KOPT-K1 (cell line): ENCODE data around the gene PHLPP2.
"Not testable (repeated sequence)": the region's sequence is repeated elsewhere in the genome, so short reads cannot be mapped to it uniquely, and the experiment has no call there.

ENCODE experiments used
- H3K27ac ChIP-seq: fragments of 200-600 bp; sonication (generic); 2 replicates; pipeline ENCODE4 v1.5.1; 2016; ENCODE audit warnings: antibody characterized with exemption, mild to moderate bottlenecking, low read depth, low read length; ENCODE audit not compliant: poor library complexity, severe bottlenecking
- H3K36me3 ChIP-seq: fragments of 200-600 bp; sonication (generic); 2 replicates; pipeline ENCODE4 v1.5.1; 2017; ENCODE audit warnings: antibody characterized with exemption, mild to moderate bottlenecking, low read length, moderate library complexity; ENCODE audit not compliant: insufficient read depth
- H3K9me3 ChIP-seq: fragments of 200-600 bp; sonication (generic); 2 replicates; pipeline ENCODE4 v1.5.1; 2017; ENCODE audit warnings: antibody characterized with exemption, low read length, mild to moderate bottlenecking; ENCODE audit not compliant: insufficient read depth, poor library complexity, severe bottlenecking

The PHLPP2 gene

DNA sequence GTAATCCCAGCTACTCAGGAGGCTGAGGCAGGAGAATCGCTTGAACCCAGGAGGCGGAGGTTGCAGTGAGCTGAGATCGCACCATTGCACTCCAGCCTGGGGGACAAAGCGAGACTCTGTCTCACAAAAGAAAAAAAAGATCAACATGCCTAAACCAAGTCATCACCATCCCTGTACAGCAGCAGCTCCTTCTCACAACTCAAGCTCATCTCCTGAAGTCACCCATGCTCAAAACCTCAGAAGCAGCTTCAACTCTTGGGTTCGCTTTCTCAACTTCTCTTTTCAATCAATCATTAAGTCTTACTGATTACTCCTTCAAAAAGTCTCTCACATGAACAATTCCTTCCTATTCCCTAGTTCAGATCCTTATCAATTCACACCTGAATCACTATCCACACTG is 31.3 kb downstream of the PHLPP2 start:
- Histone ChIP-seq H3K27ac (no peak overlapping the region), H3K9me3 (no peaks in the 10 kb centered on the region), H3K36me3 (peaks cover 12% of the 10 kb centered on the region)

DNA sequence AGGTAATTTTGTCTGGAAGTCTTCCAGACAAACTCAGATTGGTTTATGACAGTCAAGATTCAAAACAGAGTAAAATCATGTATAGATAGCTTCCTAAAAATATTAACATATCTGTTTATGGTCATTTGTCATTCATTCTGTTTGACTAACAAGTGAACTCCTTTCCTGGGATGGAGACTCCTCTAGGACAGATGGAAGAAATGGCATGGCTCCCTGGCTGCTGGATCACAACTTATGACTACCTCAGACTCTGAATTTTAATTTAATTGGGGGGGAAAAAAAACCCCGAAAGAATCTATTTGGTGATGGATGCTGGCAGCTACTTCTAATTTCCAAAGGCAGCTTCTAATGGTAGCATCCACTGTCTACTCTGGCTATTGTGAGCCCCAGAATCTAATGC is 34.6 kb downstream of the PHLPP2 start:
- Histone ChIP-seq H3K27ac (no peak overlapping the region), H3K36me3 (peaks cover 25% of the 10 kb centered on the region), H3K9me3 (no peaks in the 10 kb centered on the region)

DNA sequence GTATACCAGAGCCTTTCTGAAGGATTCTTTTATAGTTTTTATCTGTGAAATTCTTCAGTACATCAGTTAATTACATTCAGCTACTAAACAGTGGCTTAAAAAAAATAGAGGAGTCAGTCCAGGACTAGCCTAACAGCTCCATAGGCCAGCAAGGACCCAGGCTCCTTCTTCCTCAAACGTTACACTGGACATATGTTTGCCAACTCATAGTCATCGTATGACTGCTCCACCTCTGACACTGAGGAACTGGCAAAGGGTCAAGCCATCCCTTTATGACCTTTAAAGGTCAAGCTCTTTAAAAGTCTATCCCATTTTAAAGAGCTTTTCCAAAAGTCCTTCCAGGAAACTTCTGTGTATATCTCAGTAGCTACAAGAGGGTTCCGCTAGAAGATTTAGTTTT is 36.6 kb downstream of the PHLPP2 start:
- Histone ChIP-seq H3K9me3 (peaks cover 7% of the 10 kb centered on the region), H3K27ac (no peak overlapping the region), H3K36me3 (peaks cover 42% of the 10 kb centered on the region)

DNA sequence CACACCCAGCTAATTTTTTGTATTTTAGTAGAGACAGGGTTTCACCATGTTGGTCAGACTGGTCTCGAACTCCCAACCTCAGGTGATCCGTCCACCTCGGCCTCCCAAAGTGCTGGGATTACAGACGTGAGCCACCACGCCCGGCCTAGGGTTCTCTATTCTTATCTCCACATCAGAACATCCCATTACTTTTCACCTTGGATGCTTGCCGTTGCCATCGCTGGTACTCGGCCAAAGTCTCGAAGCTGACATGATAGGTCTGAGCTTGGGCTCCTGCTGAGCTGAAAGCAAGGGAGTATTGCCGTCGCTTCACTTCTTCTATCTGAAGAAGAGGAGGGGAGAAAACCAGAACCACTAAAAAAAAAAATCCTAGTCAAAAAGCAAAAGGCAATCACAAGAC is 40.2 kb downstream of the PHLPP2 start:
- H3K9me3 ChIP-seq, H3K27ac ChIP-seq: not testable (repeated sequence)
- peaks cover 40% of the 10 kb centered on the region for H3K36me3 ChIP-seq

DNA sequence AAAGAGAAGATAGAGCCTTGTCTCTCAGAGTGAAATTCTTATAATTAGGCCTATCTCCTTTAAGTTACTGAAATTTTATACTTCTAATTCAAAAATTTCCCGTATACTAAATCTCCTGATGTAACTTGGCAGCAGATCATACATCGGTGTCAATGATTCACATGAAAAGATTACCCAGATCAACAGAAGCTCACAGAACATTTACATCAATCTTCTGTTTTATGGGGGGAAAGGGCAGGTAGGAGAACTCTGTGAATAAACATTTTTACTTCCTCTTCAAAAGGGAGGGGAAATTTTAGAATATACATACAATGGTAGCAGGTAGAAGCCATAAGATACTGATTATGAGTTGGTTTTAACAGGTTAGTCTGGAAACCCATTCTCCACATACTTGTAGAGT is 43.1 kb downstream of the PHLPP2 start:
- peaks cover 9% of the 10 kb centered on the region for H3K9me3 ChIP-seq
- H3K36me3 ChIP-seq: peaks cover 38% of the 10 kb centered on the region
- H3K27ac ChIP-seq: no peak overlapping the region

DNA sequence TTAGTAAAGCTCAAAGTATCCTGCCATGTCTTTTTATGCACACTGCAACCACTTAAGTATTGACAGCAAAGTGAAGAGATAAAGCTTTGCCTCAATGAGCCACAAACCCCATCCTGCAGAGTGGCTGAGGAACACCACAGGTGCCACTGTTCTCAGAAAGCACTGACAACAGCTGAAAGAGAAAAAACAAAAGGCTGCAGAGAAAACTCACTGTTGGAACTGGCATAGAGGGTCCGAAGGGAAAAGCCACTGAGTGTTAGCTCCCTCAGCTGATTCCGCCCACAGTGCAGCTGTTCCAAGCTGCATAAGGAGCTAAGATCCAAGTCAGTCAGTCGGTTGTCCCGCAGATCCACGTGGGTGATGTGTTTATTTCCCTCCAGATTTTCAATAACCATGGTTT is 48.3 kb downstream of the PHLPP2 start:
- Histone ChIP-seq H3K36me3 (peaks cover 43% of the 10 kb centered on the region), H3K9me3 (no peaks in the 10 kb centered on the region), H3K27ac (no peak overlapping the region)

DNA sequence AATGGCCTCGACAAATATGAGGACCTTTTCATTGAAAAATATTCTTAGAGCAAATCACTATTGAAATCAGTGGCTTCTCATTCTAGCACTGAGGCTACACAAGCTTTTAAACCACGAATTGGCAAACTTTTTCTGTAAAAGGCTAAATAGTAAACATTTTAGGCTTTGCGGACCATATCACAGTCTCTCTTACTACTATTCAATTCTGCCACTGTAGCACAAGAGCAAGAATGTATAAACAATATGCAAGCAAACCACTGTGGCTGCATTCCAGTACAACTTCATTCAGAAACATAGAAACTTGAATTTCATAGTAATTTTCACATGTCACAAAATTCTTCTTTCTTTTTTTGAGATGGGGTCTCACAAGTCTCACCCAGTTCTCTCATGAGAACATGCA is 49.1 kb downstream of the PHLPP2 start:
- Histone ChIP-seq H3K27ac (no peak overlapping the region), H3K36me3 (peaks cover 39% of the 10 kb centered on the region), H3K9me3 (no peaks in the 10 kb centered on the region)

DNA sequence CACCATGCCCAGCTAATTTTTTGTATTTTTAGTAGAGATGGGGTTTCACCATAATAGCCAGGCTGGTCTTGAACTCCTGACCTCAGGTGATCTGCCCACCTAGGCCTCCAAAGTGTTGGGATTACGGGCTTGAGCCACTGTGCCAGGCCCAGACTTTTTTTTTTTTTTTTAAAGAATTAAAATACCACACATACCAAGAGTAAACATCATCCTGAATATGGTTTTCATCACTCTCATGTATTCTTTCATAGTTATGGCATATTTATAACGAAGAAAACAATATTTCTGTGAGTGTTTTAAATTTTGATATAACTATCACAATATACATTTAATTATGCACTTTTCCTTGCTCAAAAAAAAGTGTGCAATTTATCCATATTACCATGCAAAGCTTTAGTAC is 50.3 kb downstream of the PHLPP2 start:
- peaks cover 44% of the 10 kb centered on the region for H3K36me3 ChIP-seq
- no peak overlapping the region for H3K27ac ChIP-seq
- H3K9me3 ChIP-seq: no peaks in the 10 kb centered on the region

DNA sequence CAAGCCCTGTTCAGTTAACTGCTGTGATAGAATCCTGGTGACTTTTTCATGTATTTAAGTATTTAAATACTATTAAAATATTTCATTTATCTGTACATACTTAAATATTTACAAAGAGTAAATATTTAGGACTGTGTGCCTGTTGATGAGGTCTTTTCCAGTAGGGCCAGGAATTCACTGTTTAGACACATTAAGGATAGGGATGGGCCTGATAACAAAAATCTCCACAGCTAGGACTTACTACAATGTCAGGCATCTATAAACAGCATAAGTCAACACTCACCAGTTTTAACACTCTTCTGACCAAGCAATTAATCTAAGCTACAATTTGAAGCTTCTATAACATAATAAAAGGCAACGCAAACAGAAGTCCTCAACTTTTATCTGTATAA is 50.9 kb downstream of the PHLPP2 start:
- Histone ChIP-seq H3K27ac (no peak overlapping the region), H3K36me3 (peaks cover 47% of the 10 kb centered on the region)

DNA sequence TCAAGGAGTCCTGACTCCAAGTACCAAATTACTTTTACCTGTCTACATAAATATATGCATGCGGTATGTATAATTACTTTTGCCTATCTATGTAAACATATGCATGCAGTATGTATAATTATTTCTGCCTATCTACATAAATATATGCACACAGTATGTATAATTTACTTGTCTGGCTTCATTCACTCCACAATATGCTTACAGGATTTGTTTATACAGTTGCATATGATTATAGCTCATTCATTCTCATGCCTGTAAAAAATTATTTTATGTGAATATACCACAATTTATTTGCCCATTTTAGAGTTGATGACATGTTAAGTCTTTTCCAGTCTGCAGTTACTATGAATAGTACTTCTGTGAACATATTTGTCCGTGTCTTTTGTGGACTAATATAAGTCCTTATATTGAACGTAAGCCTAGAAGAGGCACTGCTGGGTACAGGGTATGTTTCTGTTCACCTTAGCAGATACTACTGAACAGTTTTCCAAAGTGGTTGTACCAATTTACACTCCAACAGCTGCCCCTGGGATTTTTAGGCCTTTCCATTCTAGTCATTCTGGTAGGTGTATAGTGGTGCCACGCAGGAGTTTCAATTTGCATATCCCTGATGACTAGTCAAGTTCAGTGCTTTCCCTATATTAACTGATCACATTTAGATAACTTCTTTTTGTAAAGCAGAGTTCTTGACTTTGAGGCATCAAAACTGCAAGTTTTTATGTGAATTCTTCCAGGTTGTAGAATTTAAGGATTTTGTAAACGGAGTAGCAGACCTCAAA is 51.5 kb downstream of the PHLPP2 start:
- no peaks in the 10 kb centered on the region for H3K9me3 ChIP-seq
- H3K36me3 ChIP-seq: peaks cover 46% of the 10 kb centered on the region
- no peak overlapping the region for H3K27ac ChIP-seq

More for the DNA sequence above, 50.9 kb downstream of the PHLPP2 start:
- no peaks in the 10 kb centered on the region for H3K9me3 ChIP-seq

DNA sequence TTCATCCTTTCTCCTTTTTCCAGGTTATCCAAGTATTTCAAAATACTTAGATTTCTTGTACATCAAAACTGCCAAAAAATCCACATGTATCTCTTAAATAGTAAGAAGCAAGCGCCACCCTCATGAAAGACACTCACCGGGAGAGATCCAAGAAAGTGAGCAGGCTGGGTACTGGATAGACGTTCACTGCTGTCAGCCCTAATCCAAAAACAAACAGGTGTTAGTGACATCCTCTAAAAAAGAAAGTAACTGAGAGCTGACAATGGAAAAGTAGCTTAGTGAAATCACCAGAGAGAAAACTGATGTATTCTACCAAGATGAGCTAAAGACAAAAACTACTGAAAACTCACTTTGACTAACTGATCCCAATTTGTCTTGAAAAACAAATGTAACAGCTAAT is 52.4 kb downstream of the PHLPP2 start:
- H3K27ac ChIP-seq: no peak overlapping the region
- H3K36me3 ChIP-seq: peaks cover 48% of the 10 kb centered on the region
- H3K9me3 ChIP-seq: no peaks in the 10 kb centered on the region

DNA sequence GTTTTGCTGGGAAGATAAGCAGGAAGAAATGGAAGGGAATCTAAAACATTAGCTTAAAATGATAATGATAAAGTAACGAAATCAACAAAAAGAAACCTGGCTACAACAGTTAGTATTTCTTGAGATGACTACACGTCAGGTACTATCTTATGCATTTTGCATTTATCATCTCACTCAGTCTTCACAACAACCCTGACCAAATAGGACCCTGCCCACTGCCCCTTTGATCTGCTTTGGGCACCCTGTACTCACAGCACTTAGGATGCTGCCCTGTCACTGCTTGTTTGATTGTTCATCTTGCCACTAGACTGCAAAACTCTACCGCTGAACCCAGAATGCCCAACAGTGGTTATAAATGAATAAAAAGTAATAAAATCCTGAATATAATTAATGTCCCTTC is 53.3 kb downstream of the PHLPP2 start:
- Histone ChIP-seq H3K36me3 (peaks cover 54% of the 10 kb centered on the region), H3K27ac (no peak overlapping the region)

DNA sequence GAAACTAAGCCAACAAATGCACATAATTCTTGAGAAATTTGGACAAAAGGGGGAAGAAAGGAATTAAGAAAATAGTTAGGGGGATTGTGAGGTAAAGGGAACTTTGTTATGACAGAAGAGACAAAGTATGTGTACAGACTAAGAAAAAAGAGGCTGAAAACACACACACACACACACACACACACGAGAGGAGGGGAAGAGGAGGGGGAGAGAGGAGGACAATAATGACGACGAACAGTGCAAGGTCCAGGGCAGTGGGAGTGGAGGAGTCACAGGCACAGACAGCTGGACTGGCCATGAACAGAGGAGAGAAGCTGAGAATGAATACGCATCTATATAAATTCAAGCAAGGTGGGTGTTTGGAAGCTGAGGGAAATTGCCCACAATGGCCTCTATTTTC is 54.0 kb downstream of the PHLPP2 start:
- peaks cover 50% of the 10 kb centered on the region for H3K36me3 ChIP-seq
- no peak overlapping the region for H3K27ac ChIP-seq
- H3K9me3 ChIP-seq: no peaks in the 10 kb centered on the region

More for the DNA sequence above, 53.3 kb downstream of the PHLPP2 start:
- no peaks in the 10 kb centered on the region for H3K9me3 ChIP-seq

DNA sequence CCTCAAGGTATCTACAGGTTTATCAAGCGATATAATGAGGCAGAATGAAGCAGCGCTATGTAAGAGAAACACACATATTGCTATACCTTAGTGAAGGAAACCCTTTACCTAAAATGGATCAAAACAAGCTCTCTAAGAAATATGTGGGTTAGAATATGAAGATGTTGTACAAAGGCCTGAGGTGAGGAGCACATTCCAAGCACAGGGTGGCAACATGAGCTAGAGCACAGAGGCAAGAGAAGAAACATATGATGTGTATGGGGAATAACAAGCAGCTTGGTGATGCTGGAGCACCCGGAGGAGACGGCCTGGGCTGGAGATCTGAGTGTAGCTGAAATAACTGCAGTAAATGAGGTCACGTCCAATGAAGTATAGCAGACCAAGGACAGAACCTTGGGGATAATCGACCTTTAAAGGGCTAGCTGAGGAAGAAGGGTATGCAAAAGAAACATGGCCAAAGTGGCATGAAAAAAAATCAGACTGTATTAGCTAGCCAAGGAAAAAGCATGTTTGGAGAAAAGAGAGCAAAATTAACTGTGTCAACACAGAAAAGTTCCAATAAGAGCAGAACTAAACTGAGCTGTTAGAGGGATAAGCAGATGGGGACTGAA is 54.5 kb downstream of the PHLPP2 start:
- peaks cover 49% of the 10 kb centered on the region for H3K36me3 ChIP-seq
- H3K9me3 ChIP-seq: no peaks in the 10 kb centered on the region

DNA sequence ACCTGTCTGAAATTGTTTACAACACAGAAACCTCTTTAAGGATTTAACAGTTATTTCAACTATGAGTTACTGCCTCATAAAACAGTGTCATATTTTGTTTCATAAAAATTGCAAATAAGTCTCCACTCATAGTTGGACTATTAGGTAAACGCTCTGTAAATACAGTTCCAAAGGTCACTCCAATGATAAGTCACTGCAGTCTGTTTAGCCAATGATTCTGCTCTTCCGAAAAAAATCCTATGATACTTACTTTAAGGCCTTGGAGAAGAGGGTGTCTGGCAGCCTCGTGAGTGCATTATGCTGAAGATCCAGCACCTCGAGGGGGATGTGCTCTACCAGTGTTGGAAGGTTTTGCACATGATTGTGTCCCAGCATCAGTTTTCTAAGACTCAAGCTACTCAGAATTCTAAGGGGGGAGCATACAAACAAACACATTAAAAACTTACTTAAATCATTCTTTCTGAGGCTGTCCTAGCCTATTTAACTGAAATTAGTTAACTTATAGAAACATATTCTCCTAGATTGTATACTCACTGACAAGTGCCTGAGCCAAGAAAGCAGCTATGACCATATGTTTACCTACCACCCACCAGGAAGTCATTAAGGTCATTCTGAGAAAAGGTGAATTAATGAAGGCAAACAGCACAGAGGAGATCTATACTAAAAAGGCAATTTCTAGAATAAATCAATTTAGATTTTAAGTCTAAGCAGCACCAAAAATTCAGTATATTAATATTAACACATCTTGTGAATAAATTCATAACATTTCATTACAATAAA is 57.4 kb downstream of the PHLPP2 start:
- Histone ChIP-seq H3K36me3 (peaks cover 50% of the 10 kb centered on the region), H3K27ac (no peak overlapping the region), H3K9me3 (no peaks in the 10 kb centered on the region)

More for the DNA sequence above, 54.5 kb downstream of the PHLPP2 start:
- no peak overlapping the region for H3K27ac ChIP-seq
